Heart right ventricle (tissue), 16 donors: ENCODE data around the gene CYP8B1. TPM values are rescaled to one million over a fixed set of nuclear protein-coding genes. Genes with fewer than 3 reads are reported as not detected.
A peak's percentile ranks its signal among the peaks of the same experiment; 100 is the strongest.

Experiments used
- ATAC-seq, 8 donors: fragments of 200-7000 bp; cut with Tn5 transposase; one replicate each; pipeline ENCODE4 v1.9.1; 2020; ENCODE audit warnings: mild to moderate bottlenecking in 8 of 8, moderate library complexity in 8 of 8, moderate number of reproducible peaks in 1 of 8
- DNase-seq, 2 donors: peaks; one replicate each; pipeline ENCODE4 v3.0.0-alpha.2; 2020
- H3K27ac ChIP-seq, 10 donors: fragments of 200-600 bp; sonication (generic) in 2 of 10; one replicate each; pipeline versions ENCODE4 v1.5.0 to v1.8.0; 2020 to 2022; ENCODE audit warnings: mild to moderate bottlenecking in 3 of 10
- H3K27me3 ChIP-seq, 7 donors: fragments of 200-600 bp; one replicate each; pipeline ENCODE4 v1.8.0; 2021 to 2022; ENCODE audit warnings: mild to moderate bottlenecking in 2 of 7
- H3K36me3 ChIP-seq, 9 donors: fragments of 200-600 bp; sonication (generic) in 1 of 9; one replicate each; pipeline versions ENCODE4 v1.5.0 to v1.8.0; 2020 to 2022; ENCODE audit warnings: mild to moderate bottlenecking in 2 of 9
- H3K4me1 ChIP-seq, 9 donors: fragments of 200-600 bp; sonication (generic) in 1 of 9; one replicate each; pipeline versions ENCODE4 v1.5.0 to v1.8.0; 2020 to 2022; ENCODE audit warnings: mild to moderate bottlenecking in 4 of 9
- H3K4me3 ChIP-seq, 10 donors: fragments of 200-600 bp; sonication (generic) in 2 of 10; one replicate each; pipeline versions ENCODE4 v1.5.0 to v1.8.0; 2020 to 2022; ENCODE audit warnings: mild to moderate bottlenecking in 7 of 10, moderate library complexity in 2 of 10
- H3K9me3 ChIP-seq, 11 donors: fragments of 200-600 bp in 10 of 11; sonication (generic) in 2 of 11; one replicate each; pipeline versions ENCODE4 v1.5.0 to v1.8.0; 2013 to 2022; ENCODE audit warnings: mild to moderate bottlenecking in 2 of 11, control low read depth in 1 of 11, moderate library complexity in 1 of 11
- WGBS, 2 donors: extraction: QIAGEN DNeasy Blood & Tissue Kit; methylation state at CpG; one replicate each; pipeline ENCODE4 v1.1.7; 2013; ENCODE audit warnings: inconsistent platforms in 1 of 2; 5-methylcytosine and 5-hydroxymethylcytosine counted together
- intact Hi-C, 10 donors: fragments of 100-400 bp; cut with DNase I; formaldehyde crosslinking; loops; one replicate each; pipeline versions ENCODE4 v1.11.1 to v1.14.2; 2022
- polyA plus RNA-seq, 2 donors: library from polyadenylated mRNA; stranded (reverse); fragments of 200-250 nt; gene quantifications; one replicate each; pipeline ENCODE4 v1.2.3, GENCODE V29; 2013
- total RNA-seq, 10 donors: library from RNA; stranded (reverse); fragmentation: NEBNext Ultra II Directional in 3 of 10; extraction: Animal tissue kit (Norgen Biotek cat#: 25700) in 3 of 10; gene quantifications; one replicate each; pipeline versions ENCODE4 v1.2.1 to v1.2.4, GENCODE V29; 2021 to 2023
- TF ChIP-seq, protein P1 (sequence below), 9 donors: fragments of 200-600 bp; sonication (generic) in 2 of 9; IDR thresholded peaks; one replicate each; pipeline versions ENCODE4 v1.5.0 to v1.8.0; 2021 to 2022; ENCODE audit warnings: antibody characterized with exemption in 9 of 9, mild to moderate bottlenecking in 5 of 9, moderate library complexity in 1 of 9
- donor health status: Arrhythmogenic right ventricular cardiomyopathy.
- donor health status: ischemic (EF 13 %, LVEDD 7.1; RV severe dilation, severe dysfunction).
- donor health status: healthy with polysubstance abuse.
- donor health status: DM: no; HTN: yes; CAD: no.
- donor health status: DM: no; HTN: no; CAD: no.
- donor health status: ischemic (EF 25% LVEDD 6.9; RV normal size, moderate dysfunction).
- donor health status: ischemic (EF 25% LVEDD 5.7; RV mildly dilated, moderate dysfunction).
- donor health status: healthy.
- donor health status: DM: yes; HTN: yes; CAD: no.
- donor health status: Ischemic cardiomyopathy.
- donor health status: ischemic (EF 35%, LVEDD 5.7; RV mildly dilated, moderate dysfunction).
- donor health status: nonischemic (EF 11% LVEDD 7.7; RV severe dilation, severe dysfunction).
- donor health status: DM: yes; HTN: yes; CAD: no.
- donor health status: PGD.
- donor health status: ischemic (EF 29% LVEDD 5.4; RV normal size, mild dysfunction).
- donor health status: nonischemic (EF 23%, LVEDD 6.1; RV moderate dilation, normal function).

The CYP8B1 gene
- total and polyA plus RNA-seq, 12 donors, result not detected

DNA sequence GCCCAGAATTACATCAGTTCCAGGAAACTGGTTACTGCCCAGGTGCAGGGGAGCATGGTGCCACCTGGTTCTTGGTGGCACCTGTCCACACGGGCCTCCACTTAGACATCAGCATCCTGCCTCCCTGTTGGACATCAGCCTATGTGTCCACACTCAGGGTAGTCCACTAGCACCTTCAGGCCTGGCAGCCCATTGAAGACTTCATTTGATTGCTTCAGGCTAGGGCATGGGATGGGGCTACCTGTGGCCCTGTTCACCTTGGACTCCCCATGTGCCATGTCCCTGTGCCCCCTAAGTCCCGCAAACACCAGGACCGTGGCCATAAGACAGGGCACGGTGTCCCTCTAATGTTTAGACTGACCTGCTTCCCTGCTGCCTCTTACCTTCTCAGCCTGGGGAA, 30.9 kb downstream of the CYP8B1 start:
- 79 to 95% methylated on average over 4 of the region's 4 CpGs for whole genome bisulfite sequencing, 2 donors
- intact Hi-C loops, result no loop called here
- Histone ChIP-seq H3K4me3 (no peak overlapping the region), H3K27me3 (no peaks in the 10 kb centered on the region), H3K27ac (peak overlapping the region in 4 of 10 donors; percentile 26 to 83 (median 52)), H3K9me3 (no peaks in the 10 kb centered on the region), H3K4me1 (peaks cover 2 to 51% (median 29%) of the 10 kb centered on the region in 9 donors), H3K36me3 (no peaks in the 10 kb centered on the region)
- DNase-seq (no peak), ATAC-seq (no peak)
- TF ChIP-seq, protein P1, sequence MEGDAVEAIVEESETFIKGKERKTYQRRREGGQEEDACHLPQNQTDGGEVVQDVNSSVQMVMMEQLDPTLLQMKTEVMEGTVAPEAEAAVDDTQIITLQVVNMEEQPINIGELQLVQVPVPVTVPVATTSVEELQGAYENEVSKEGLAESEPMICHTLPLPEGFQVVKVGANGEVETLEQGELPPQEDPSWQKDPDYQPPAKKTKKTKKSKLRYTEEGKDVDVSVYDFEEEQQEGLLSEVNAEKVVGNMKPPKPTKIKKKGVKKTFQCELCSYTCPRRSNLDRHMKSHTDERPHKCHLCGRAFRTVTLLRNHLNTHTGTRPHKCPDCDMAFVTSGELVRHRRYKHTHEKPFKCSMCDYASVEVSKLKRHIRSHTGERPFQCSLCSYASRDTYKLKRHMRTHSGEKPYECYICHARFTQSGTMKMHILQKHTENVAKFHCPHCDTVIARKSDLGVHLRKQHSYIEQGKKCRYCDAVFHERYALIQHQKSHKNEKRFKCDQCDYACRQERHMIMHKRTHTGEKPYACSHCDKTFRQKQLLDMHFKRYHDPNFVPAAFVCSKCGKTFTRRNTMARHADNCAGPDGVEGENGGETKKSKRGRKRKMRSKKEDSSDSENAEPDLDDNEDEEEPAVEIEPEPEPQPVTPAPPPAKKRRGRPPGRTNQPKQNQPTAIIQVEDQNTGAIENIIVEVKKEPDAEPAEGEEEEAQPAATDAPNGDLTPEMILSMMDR (IDR thresholded peaks at IDR 0.05), result no peak

DNA sequence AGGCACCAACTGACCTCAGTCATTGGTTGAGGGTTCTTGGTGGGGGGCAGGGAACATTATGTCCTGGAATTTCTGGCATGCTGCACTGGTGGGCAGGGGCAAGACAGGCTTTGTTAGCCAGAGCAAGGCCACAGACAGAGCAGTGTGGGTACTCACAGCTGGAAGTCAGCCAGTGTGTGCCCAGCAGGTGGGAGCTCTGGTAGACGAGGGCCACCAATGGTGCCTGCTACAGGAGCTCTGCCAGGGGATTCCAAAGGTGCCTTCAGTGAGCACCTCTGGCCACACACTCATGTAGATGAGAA, 31.3 kb downstream of the CYP8B1 start:
- TF ChIP-seq, protein P1 (IDR thresholded peaks at IDR 0.05), result no peak
- H3K9me3 ChIP-seq, result no peaks in the 10 kb centered on the region
- peak overlapping the region in 5 of 10 donors; percentile 26 to 83 (median 32) for H3K27ac ChIP-seq
- 79 to 81% methylated on average over 1 of the region's 1 CpG for WGBS, 2 donors
- H3K36me3 ChIP-seq, result no peaks in the 10 kb centered on the region
- DNase-seq (no peak), ATAC-seq (no peak)
- H3K4me1 ChIP-seq, result peaks cover 2 to 51% (median 29%) of the 10 kb centered on the region in 9 donors
- no peaks in the 10 kb centered on the region for H3K27me3 ChIP-seq
- intact Hi-C loops, result no loop called here
- H3K4me3 ChIP-seq, result no peak overlapping the region

DNA sequence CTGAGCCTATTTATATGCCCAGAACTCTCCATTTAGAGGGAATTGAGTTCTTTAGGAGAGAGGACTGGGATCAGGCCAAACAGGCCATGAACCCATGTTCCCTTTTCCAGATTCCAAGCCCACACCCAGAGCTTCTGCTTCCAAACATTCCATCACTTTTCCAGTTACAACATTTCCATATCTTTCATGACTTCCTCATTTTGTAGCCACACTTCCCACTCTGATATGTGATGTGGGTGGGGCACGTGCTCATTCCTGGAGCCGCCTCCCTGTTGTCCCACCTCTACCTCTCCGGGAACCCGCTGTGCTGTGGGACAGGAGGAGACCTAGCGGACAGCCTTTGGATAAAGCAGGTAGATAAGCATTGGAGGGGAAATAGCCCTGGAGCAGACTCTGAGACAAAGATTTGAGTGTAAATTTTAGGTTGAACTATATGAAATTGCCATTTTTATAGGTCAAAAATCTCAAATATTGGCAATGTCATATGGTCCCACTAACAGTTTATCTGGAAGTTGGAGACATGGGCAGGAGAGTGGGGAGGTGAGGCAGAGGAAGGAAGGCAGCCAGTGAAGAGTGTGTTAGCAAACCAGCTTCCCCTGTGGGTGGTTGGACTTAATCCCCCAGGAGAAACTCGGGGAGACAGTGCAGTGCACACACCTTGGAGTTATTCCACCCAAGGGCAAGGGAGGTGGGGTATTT, 31.8 kb downstream of the CYP8B1 start:
- no peaks in the 10 kb centered on the region for H3K27me3 ChIP-seq
- ATAC-seq (peak in 6 of 8 donors; percentile 15 to 63 (median 41)), DNase-seq (no peak)
- H3K9me3 ChIP-seq, result no peaks in the 10 kb centered on the region
- intact Hi-C loops, result no loop called here
- H3K27ac ChIP-seq, result peak overlapping the region in 5 of 10 donors; percentile 26 to 83 (median 32)
- TF ChIP-seq, protein P1 (IDR thresholded peaks at IDR 0.05), result no peak
- no peak overlapping the region for H3K4me3 ChIP-seq
- peaks cover 2 to 51% (median 29%) of the 10 kb centered on the region in 9 donors for H3K4me1 ChIP-seq
- no peaks in the 10 kb centered on the region for H3K36me3 ChIP-seq
- WGBS, 2 donors, result 50 to 64% methylated on average over 6 of the region's 6 CpGs

DNA sequence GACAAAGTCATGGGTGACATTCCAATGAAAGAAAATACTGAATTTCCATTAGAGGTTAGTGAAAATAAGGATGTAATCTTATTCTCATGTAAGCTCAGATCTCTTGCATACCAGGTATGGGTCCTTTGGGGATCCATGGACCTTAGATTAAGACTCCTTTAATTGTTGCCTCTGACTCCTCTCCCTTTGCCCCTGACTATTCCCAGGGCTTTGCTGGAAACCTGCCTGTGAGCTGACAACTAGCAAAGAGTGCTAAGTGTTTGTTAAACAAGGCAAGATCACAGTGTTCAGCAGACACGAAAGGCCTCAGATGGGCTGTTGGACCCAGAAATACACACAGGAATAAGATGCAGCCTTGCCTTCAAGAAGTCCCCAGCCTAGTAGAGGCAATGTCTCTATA, 34.3 kb downstream of the CYP8B1 start:
- intact Hi-C loops, result no loop called here
- Histone ChIP-seq H3K4me1 (peaks cover 0 to 40% (median 17%) of the 10 kb centered on the region in 9 donors), H3K27ac (no peak overlapping the region), H3K4me3 (no peak overlapping the region), H3K36me3 (no peaks in the 10 kb centered on the region), H3K27me3 (no peaks in the 10 kb centered on the region), H3K9me3 (no peaks in the 10 kb centered on the region)
- DNase-seq, result no peak
- peak in 3 of 8 donors; percentile 32 to 38 (median 33) for ATAC-seq
- 55 to 70% methylated on average over 1 of the region's 1 CpG for WGBS, 2 donors
- TF ChIP-seq, protein P1 (IDR thresholded peaks at IDR 0.05), result no peak
